IMR-90 (cell line): ENCODE measurements around the gene MGA. TPM values are rescaled to one million over a fixed set of nuclear protein-coding genes. Genes with fewer than 3 reads are reported as not detected.

Experiments
- ATAC-seq: fragments of 200-7000 bp; cut with Tn5 transposase; 2 replicates; pipeline ENCODE4 v1.9.1; 2020; ENCODE audit warnings: low read depth, mild to moderate bottlenecking, moderate library complexity
- BruUV-seq: library from RNA; stranded (reverse); fragments of 400-500 nt; replicated peaks from 2 replicates; lab custom pipeline; 2021; lab: Mats Ljungman, UMichigan
- CTCF ChIA-PET: fragments of 300-600 bp; formaldehyde crosslinking; extraction: SDS; loops from one replicate; lab custom pipeline; 2021; ENCODE audit warnings: antibody characterized with exemption; lab: Yijun Ruan, JAX
- POLR2A ChIA-PET: fragments of 300-600 bp; sonication (Branson Sonifier 250); formaldehyde crosslinking; loops from one replicate; lab custom pipeline; 2022; ENCODE audit warnings: antibody characterized with exemption; ENCODE audit not compliant: unreplicated experiment; lab: Charles Lee
- DNase-seq: peaks from one replicate; pipeline ENCODE4 v3.0.0; 2013
- H2AFZ ChIP-seq: replicated peaks from 2 replicates; pipeline ENCODE3; 2013; ENCODE audit warnings: low read length, mild to moderate bottlenecking; ENCODE audit not compliant: poor library complexity
- H2AK5ac ChIP-seq: 2 replicates; pipeline ENCODE4 v1.6.1; 2013; ENCODE audit warnings: low read depth, low read length, inconsistent platforms
- H2AK9ac ChIP-seq: replicated peaks from 2 replicates; pipeline ENCODE3; 2013; ENCODE audit warnings: mild to moderate bottlenecking, low read depth, low read length, moderate library complexity; ENCODE audit not compliant: poor library complexity
- H2BK120ac ChIP-seq: 2 replicates; pipeline ENCODE4 v1.6.1; 2013; ENCODE audit warnings: low read depth, low read length, inconsistent platforms
- H2BK15ac ChIP-seq: 3 replicates; pipeline ENCODE4 v1.6.1; 2013; ENCODE audit warnings: low read depth, low read length, inconsistent platforms
- H2BK20ac ChIP-seq: 2 replicates; pipeline ENCODE4 v1.6.1; 2013; ENCODE audit warnings: low read depth, mild to moderate bottlenecking, inconsistent platforms, low read length, moderate library complexity
- H2BK5ac ChIP-seq: 2 replicates; pipeline ENCODE4 v1.6.1; 2013; ENCODE audit warnings: mild to moderate bottlenecking, low read depth, low read length, inconsistent platforms; ENCODE audit not compliant: poor library complexity, severe bottlenecking
- H3K14ac ChIP-seq: replicated peaks from 2 replicates; pipeline ENCODE4 v1.6.1; 2013; ENCODE audit warnings: low read depth, low read length, inconsistent platforms
- H3K18ac ChIP-seq: 2 replicates; pipeline ENCODE4 v1.6.1; 2013; ENCODE audit warnings: low read depth, low read length, control low read depth
- H3K23ac ChIP-seq: 2 replicates; pipeline ENCODE4 v1.6.1; 2013; ENCODE audit warnings: low read depth, low read length, inconsistent platforms
- H3K27ac ChIP-seq: 2 replicates; pipeline ENCODE4 v1.5.1; 2013; ENCODE audit warnings: mild to moderate bottlenecking, control low read depth, low read length; ENCODE audit not compliant: insufficient read depth
- H3K27me3 ChIP-seq: 2 replicates; pipeline ENCODE4 v1.6.1; 2013; ENCODE audit warnings: low read length; ENCODE audit not compliant: control insufficient read depth, insufficient read depth
- H3K36me3 ChIP-seq: 2 replicates; pipeline ENCODE4 v1.6.1; 2013; ENCODE audit warnings: low read length, mixed read lengths; ENCODE audit not compliant: control insufficient read depth, insufficient read depth
- H3K4ac ChIP-seq: 2 replicates; pipeline ENCODE4 v1.6.1; 2013; ENCODE audit warnings: low read depth, low read length, inconsistent platforms
- H3K4me1 ChIP-seq: 2 replicates; pipeline ENCODE4 v1.6.1; 2013; ENCODE audit warnings: low read length, mixed read lengths; ENCODE audit not compliant: control insufficient read depth, insufficient read depth
- H3K4me2 ChIP-seq: 2 replicates; pipeline ENCODE4 v1.6.1; 2013; ENCODE audit warnings: low read depth, mild to moderate bottlenecking, control low read depth, low read length, moderate library complexity
- H3K4me3 ChIP-seq: 2 replicates; pipeline ENCODE4 v1.5.1; 2013; ENCODE audit warnings: low read depth, mild to moderate bottlenecking, control low read depth, low read length, moderate library complexity; ENCODE audit not compliant: insufficient read depth
- H3K56ac ChIP-seq: 2 replicates; pipeline ENCODE4 v1.6.1; 2013; ENCODE audit warnings: low read length, inconsistent platforms; ENCODE audit not compliant: insufficient read depth; ENCODE audit errors: extremely low read depth
- H3K79me1 ChIP-seq, 2 experiments: 2 replicates each; pipeline ENCODE4 v1.6.1; 2013; ENCODE audit warnings: low read length in 2 of 2, inconsistent platforms in 1 of 2, low read depth in 1 of 2
- H3K9ac ChIP-seq: 2 replicates; pipeline ENCODE4 v1.6.1; 2013; ENCODE audit warnings: low read depth, low read length, control low read depth
- H3K9me1 ChIP-seq: 2 replicates; pipeline ENCODE4 v1.6.1; 2013; ENCODE audit warnings: low read length, inconsistent platforms; ENCODE audit not compliant: insufficient read depth
- H3K9me3 ChIP-seq: 2 replicates; pipeline ENCODE4 v1.6.1; 2013; ENCODE audit warnings: low read length; ENCODE audit not compliant: control insufficient read depth, insufficient read depth
- H4K20me1 ChIP-seq: 2 replicates; pipeline ENCODE4 v1.6.1; 2013; ENCODE audit warnings: low read length, inconsistent platforms; ENCODE audit not compliant: insufficient read depth
- H4K5ac ChIP-seq: 2 replicates; pipeline ENCODE4 v1.6.1; 2013; ENCODE audit warnings: mild to moderate bottlenecking, low read depth, low read length, control low read depth
- H4K8ac ChIP-seq, 2 experiments: 2 replicates each; pipeline ENCODE4 v1.6.1; 2013; ENCODE audit warnings: low read depth in 2 of 2, low read length in 2 of 2, control low read depth in 1 of 2, inconsistent platforms in 1 of 2
- H4K91ac ChIP-seq: 2 replicates; pipeline ENCODE4 v1.6.1; 2013; ENCODE audit warnings: low read depth, low read length, inconsistent platforms; ENCODE audit not compliant: insufficient read depth
- BHLHE40 ChIP-seq: fragments of 150-350 bp; IDR thresholded peaks from 2 replicates; pipeline ENCODE4 v1.6.1; 2016; ENCODE audit warnings: mild to moderate bottlenecking, low read depth, low read length
- ELK1 ChIP-seq: fragments of 150-350 bp; IDR thresholded peaks from 2 replicates; pipeline ENCODE4 v1.6.1; 2016; ENCODE audit warnings: low read depth, mild to moderate bottlenecking, low read length, moderate library complexity, borderline replicate concordance
- RCOR1 ChIP-seq: IDR thresholded peaks from 2 replicates; pipeline ENCODE4 v1.6.1; 2012; ENCODE audit warnings: mild to moderate bottlenecking, low read length, improper control_type of control experiment; ENCODE audit not compliant: insufficient replicate concordance
- SMC3 ChIP-seq: fragments of 150-350 bp; IDR thresholded peaks from 2 replicates; pipeline ENCODE4 v1.6.1; 2016; ENCODE audit warnings: low read depth, mild to moderate bottlenecking, antibody characterized with exemption, low read length, moderate library complexity
- USF2 ChIP-seq: fragments of 150-350 bp; IDR thresholded peaks from 2 replicates; pipeline ENCODE4 v1.6.1; 2017; ENCODE audit warnings: mild to moderate bottlenecking, antibody characterized with exemption, low read length, low read depth
- WGBS, 2 experiments: methylation state at CpG; one replicate each; pipeline versions ENCODE4 v1.1.5 to v1.1.7; 2013; ENCODE audit warnings: missing lambda C conversion rate in 2 of 2; ENCODE audit not compliant: insufficient read length in 1 of 2; ENCODE audit errors: extremely low coverage in 2 of 2; 5-methylcytosine and 5-hydroxymethylcytosine counted together
- dilution Hi-C: fragments of 300-500 bp; cut with HindIII; formaldehyde crosslinking; loops from one replicate; pipeline ENCODE4 v1.14.3; 2018; ENCODE audit warnings: low sequenced_read_pairs; ENCODE audit not compliant: unreplicated experiment
- in situ Hi-C: fragments of 300-500 bp; cut with MboI; formaldehyde crosslinking; loops from 3 replicates; pipeline ENCODE4 v1.14.3; 2019; ENCODE audit warnings: low sequenced_read_pairs, inconsistent platforms, mixed read lengths
- intact Hi-C: fragments of 100-400 bp; cut with micrococcal nuclease; formaldehyde crosslinking; loops from 2 replicates; pipeline ENCODE4 v1.10.0; 2022
- polyA plus RNA-seq, 3 experiments: library from polyadenylated mRNA; depleted of rRNA; stranded (reverse); fragments of >200 nt; gene quantifications; 2 replicates each; pipeline ENCODE4 v1.2.3, GENCODE V29; 2012; ENCODE audit warnings: low replicate concordance in 1 of 3
- total RNA-seq: library from RNA; depleted of rRNA; stranded (reverse); fragments of >200 nt; gene quantifications from 2 replicates; pipeline ENCODE4 v1.2.3, GENCODE V29; 2012

The MGA gene
- total and polyA plus RNA-seq, 2 of the 4 experiments (the other 2 are of a cell fraction), result 3.2 to 38.0 TPM

- Histone ChIP-seq H2AK9ac (no peak overlapping the region), H3K23ac (0 out of 2 replicates have a peak overlapping the region, but pooled peaks have one; percentile 20), H3K14ac (peak overlapping the region; percentile 62), H3K18ac (no peak overlapping the region), H3K4ac (peak overlapping the region; percentile 90), H3K9me1 (peaks cover 30% of the 10 kb centered on the region), H3K27ac (no peak overlapping the region), H2BK120ac (peak overlapping the region; percentile 84; the same call in 1 of the 2 replicates), H2AFZ (no peak overlapping the region), H3K27me3 (no peaks in the 10 kb centered on the region), H4K8ac (no peak overlapping the region; a peak in 1 of 4 replicates), H3K4me1 (peaks cover 14% of the 10 kb centered on the region), H3K56ac (no peak overlapping the region; the same call in 1 of the 2 replicates), H4K91ac (peak overlapping the region; percentile 77; the same call in 1 of the 2 replicates), H3K36me3 (no peaks in the 10 kb centered on the region), H3K4me3 (no peak overlapping the region), H3K79me1 (peaks cover 40 to 78% of the 10 kb centered on the region in 2 experiments), H4K20me1 (0 out of 2 replicates have a peak, but pooled peaks cover 3% of the 10 kb centered on the region), H2BK20ac (peak overlapping the region; percentile 91), H2BK5ac (peak overlapping the region; percentile 78), H3K4me2 (no peak overlapping the region), H2BK15ac (peak overlapping the region; percentile 74; the same call in 1 of the 3 replicates), H3K9me3 (no peaks in the 10 kb centered on the region), H4K5ac (no peak overlapping the region), H3K9ac (no peak overlapping the region), H2AK5ac (no peak overlapping the region; the same call in 1 of the 2 replicates)
- no TSS peak for BruUV-seq
- no CpG with 5 or more reads among the region's 3 CpGs for WGBS, 2 experiments
- no peak for DNase-seq
- dilution Hi-C loops, result no loop called here
- CTCF ChIA-PET, result interaction anchor here (0.5 to 1.6 kb wide), 3 partner anchors 12 to 249 kb away, joined by 3 to 4 read pairs (median 4); partner anchors contain the start of gene MAPKBP1
- in situ Hi-C loops, result no loop called here
- ATAC-seq, result no peak
- TF ChIP-seq ELK1, result no peak
- no peak for TF ChIP-seq RCOR1
- no peak for TF ChIP-seq USF2
- TF ChIP-seq SMC3, result no peak
- TF ChIP-seq BHLHE40, result no peak
- intact Hi-C loops, result no loop called here
- POLR2A ChIA-PET, result interaction anchor here (0.7 kb wide), 1 partner anchor 443 kb away, joined by 3 read pairs; no protein-coding TSS in a partner anchor
Observed at GRCh38 chr15:41790169-41790568, 130.0 kb downstream of the MGA start.
